Measurements from ENCODE around the gene LCN6. TPM values are rescaled to one million over a fixed set of nuclear protein-coding genes. Genes with fewer than 3 reads are reported as not detected.

Gene LCN6
- total and polyA plus RNA-seq, 7 donors: 0.44 to 15.0 (median 10.7) TPM

DNA sequence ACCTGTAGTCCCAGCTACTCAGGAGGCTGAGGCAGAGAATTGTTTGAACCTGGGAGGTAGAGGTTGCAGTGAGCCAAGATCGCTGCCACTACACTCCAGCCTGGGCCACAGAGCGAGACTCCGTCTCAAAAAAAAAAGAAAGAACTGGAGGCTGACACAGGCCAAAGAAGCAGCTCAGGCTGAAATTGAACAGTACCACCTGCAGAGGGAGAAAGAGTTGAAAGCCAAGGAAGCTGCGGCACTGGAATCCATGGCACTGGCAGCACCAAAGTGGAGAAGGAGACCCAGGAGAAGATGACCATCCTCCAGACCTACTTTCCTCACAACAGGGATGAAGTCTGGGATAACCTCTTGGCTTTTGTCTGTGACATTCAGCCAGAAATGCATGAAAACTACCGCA lies 31.5 kb upstream of the LCN6 start:
- Histone ChIP-seq H3K9me3 (no peaks in the 10 kb centered on the region), H3K4me3 (no peak overlapping the region), H3K27me3 (ENCODE audit: insufficient read depth in 3 of 3, low read length in 2 of 3) (no peaks in the 10 kb centered on the region), H3K36me3 (ENCODE audit: insufficient read depth in 1 of 2, low read depth in 1 of 2) (no peaks in the 10 kb centered on the region), H3K27ac (no peak overlapping the region), H3K4me1 (no peaks in the 10 kb centered on the region)
- ATAC-seq (no peak), DNase-seq (no peak)
- TF ChIP-seq, protein P1, sequence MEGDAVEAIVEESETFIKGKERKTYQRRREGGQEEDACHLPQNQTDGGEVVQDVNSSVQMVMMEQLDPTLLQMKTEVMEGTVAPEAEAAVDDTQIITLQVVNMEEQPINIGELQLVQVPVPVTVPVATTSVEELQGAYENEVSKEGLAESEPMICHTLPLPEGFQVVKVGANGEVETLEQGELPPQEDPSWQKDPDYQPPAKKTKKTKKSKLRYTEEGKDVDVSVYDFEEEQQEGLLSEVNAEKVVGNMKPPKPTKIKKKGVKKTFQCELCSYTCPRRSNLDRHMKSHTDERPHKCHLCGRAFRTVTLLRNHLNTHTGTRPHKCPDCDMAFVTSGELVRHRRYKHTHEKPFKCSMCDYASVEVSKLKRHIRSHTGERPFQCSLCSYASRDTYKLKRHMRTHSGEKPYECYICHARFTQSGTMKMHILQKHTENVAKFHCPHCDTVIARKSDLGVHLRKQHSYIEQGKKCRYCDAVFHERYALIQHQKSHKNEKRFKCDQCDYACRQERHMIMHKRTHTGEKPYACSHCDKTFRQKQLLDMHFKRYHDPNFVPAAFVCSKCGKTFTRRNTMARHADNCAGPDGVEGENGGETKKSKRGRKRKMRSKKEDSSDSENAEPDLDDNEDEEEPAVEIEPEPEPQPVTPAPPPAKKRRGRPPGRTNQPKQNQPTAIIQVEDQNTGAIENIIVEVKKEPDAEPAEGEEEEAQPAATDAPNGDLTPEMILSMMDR (IDR thresholded peaks at IDR 0.05): no peak
- intact Hi-C loops (cut with DNase I): loop anchor here (10.0 kb wide), 1 partner anchor 285 kb away; no protein-coding TSS in a partner anchor
- WGBS, 3 donors: 55 to 66% (median 57%) methylated on average over 5 of the region's 5 CpGs

DNA sequence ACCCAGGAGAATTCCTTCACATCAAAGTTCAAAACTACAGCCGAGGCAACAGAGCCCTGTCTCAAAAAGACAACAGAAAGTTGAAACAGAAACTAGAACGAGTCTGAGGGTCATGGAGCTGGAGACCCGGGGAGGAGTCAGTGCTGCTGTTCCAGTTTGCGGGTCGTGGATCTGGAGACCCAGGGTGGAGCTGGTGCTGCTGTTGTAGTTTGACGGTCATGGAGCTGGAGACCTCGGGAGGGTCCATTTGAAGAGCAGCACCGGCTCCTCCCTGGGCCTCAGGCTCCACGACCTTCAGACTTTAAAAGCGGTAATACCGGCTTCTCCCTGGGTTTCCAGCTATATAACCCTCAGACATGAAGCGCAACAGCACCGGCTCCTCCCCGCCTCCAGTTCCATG lies 29.0 kb upstream of the LCN6 start:
- H3K9me3 ChIP-seq: no peaks in the 10 kb centered on the region
- ATAC-seq: no peak
- no peaks in the 10 kb centered on the region for H3K4me1 ChIP-seq
- TF ChIP-seq, protein P1 (IDR thresholded peaks at IDR 0.05): no peak
- DNase-seq: peak in 1 of 2 donors; percentile 41
- intact Hi-C loops (cut with DNase I): no loop called here
- WGBS, 3 donors: 77 to 86% (median 80%) methylated on average over 14 of the region's 14 CpGs
- no peak overlapping the region for H3K27ac ChIP-seq
- no peaks in the 10 kb centered on the region for H3K27me3 ChIP-seq (ENCODE audit: insufficient read depth in 3 of 3, low read length in 2 of 3)
- H3K4me3 ChIP-seq: no peak overlapping the region
- no peaks in the 10 kb centered on the region for H3K36me3 ChIP-seq (ENCODE audit: insufficient read depth in 1 of 2, low read depth in 1 of 2)

DNA sequence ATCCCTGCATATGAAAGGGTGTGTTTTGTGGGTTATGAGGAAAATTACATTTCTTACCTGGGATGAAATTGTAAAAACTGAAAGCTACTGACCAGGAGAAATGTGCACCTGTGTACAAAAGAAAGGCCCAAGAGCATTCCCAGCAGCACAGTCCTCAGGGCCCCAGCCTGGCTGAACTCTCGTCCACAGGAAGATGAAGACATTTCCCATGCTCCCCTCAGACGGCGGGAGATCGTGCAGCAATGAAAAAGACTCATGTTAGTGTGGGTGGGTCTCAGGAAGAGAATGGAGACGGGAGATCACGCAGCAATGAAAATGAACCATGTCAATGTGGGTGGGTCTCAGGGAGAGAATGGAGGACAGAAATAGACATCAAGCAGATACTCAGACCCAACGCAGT lies 28.6 kb upstream of the LCN6 start:
- no peaks in the 10 kb centered on the region for H3K4me1 ChIP-seq
- ATAC-seq (no peak), DNase-seq (peak in 1 of 2 donors; percentile 10)
- no peaks in the 10 kb centered on the region for H3K36me3 ChIP-seq (ENCODE audit: insufficient read depth in 1 of 2, low read depth in 1 of 2)
- 50 to 61% (median 50%) methylated on average over 7 of the region's 7 CpGs for WGBS, 3 donors
- H3K27ac ChIP-seq: no peak overlapping the region
- no peaks in the 10 kb centered on the region for H3K9me3 ChIP-seq
- intact Hi-C loops (cut with DNase I): no loop called here
- H3K4me3 ChIP-seq: no peak overlapping the region
- H3K27me3 ChIP-seq (ENCODE audit: insufficient read depth in 3 of 3, low read length in 2 of 3): no peaks in the 10 kb centered on the region
- TF ChIP-seq, protein P1 (IDR thresholded peaks at IDR 0.05): no peak

DNA sequence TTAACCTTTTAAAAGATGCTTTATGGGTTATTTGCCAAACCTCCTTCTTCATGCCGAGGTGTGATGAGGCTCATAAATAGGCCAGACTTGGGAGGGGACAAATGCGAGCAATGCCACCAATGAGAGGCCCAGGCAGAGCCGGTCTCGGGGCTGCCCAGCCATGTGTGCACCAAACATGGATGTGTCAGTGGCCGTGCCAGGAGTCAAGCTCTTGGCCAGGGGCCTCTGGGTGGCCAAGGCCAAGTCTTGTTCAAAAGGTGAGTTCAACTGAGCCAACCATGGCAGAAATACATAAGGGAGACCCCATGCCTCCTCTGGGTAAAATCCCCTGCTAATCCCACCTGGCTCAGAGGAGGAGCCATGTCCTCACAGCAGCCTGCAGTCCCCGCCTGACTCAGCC lies 26.9 kb upstream of the LCN6 start:
- ATAC-seq (no peak), DNase-seq (peak in 1 of 2 donors; percentile 25)
- no peak overlapping the region for H3K27ac ChIP-seq
- no peaks in the 10 kb centered on the region for H3K9me3 ChIP-seq
- H3K4me1 ChIP-seq: no peaks in the 10 kb centered on the region
- no peaks in the 10 kb centered on the region for H3K27me3 ChIP-seq (ENCODE audit: insufficient read depth in 3 of 3, low read length in 2 of 3)
- intact Hi-C loops (cut with DNase I): no loop called here
- 56 to 65% (median 56%) methylated on average over 6 of the region's 6 CpGs for WGBS, 3 donors
- TF ChIP-seq, protein P1 (IDR thresholded peaks at IDR 0.05): no peak
- no peaks in the 10 kb centered on the region for H3K36me3 ChIP-seq (ENCODE audit: insufficient read depth in 1 of 2, low read depth in 1 of 2)
- H3K4me3 ChIP-seq: no peak overlapping the region

DNA sequence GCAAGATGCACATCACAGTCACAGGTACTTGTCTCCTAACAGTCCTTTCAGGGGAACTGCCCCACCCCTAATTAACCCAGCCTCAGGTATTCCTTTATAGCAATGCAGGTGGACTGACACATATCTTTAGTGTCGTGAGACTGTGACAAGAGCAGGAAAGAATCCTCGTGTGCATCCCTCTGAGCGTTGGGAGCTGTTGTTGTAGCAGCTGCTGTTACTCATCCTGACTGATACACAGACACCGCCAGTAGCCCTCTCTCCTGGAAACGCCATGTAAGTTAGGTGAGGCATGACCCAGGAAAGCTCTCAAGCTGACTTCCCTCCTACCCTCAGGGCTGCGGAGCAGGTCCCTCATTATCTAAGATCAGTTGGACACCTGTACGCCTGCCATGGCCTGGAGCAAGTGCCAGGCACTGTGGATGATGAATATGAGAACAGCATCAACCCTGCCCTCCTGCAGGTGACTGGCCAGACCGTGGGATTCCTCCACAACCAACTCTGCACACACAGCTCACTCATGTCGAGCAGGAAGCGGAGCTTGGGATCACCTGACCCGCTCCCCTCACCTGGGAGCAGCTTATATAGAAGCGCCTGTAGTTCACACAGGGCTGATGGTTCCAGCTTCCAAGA lies 26.2 kb upstream of the LCN6 start:
- DNase-seq: no peak
- Histone ChIP-seq H3K27me3 (ENCODE audit: insufficient read depth in 3 of 3, low read length in 2 of 3) (no peaks in the 10 kb centered on the region), H3K27ac (no peak overlapping the region), H3K4me3 (no peak overlapping the region), H3K9me3 (no peaks in the 10 kb centered on the region), H3K4me1 (no peaks in the 10 kb centered on the region), H3K36me3 (ENCODE audit: insufficient read depth in 1 of 2, low read depth in 1 of 2) (no peaks in the 10 kb centered on the region)
- no peak for ATAC-seq
- 87 to 90% (median 88%) methylated on average over 12 of the region's 12 CpGs for WGBS, 3 donors
- TF ChIP-seq, protein P1 (IDR thresholded peaks at IDR 0.05): no peak
- intact Hi-C loops (cut with DNase I): no loop called here

All from psoas muscle (tissue), 8 donors.